Keratinocyte (primary cell): ENCODE measurements around the gene CRISP2.

Experiments used
- CTCF ChIP-seq, 3 experiments: IDR thresholded peaks in 1 of 3; conservative IDR thresholded peaks in 1 of 3; optimal IDR thresholded peaks in 1 of 3; 2 replicates in 2 of 3; 3 replicates in 1 of 3; pipeline versions ENCODE3 to v1.5.1; 2011; ENCODE audit warnings: low read length in 3 of 3, mild to moderate bottlenecking in 3 of 3, moderate library complexity in 2 of 3, control low read depth in 1 of 3, inconsistent platforms in 1 of 3; ENCODE audit not compliant: insufficient read depth in 2 of 3; ENCODE audit errors: extremely low read depth in 1 of 3
- EZH2 ChIP-seq: IDR thresholded peaks from one replicate; pipeline ENCODE4 v1.6.1; 2012; ENCODE audit warnings: inconsistent platforms, mild to moderate bottlenecking, low read length, moderate library complexity

GRCh38 chr6:49732781-49733180, 19.4 kb upstream of the CRISP2 start:
- TF ChIP-seq CTCF (optimal IDR thresholded peaks at IDR 0.05 in 1 of 3, IDR thresholded peaks at IDR 0.05 in 1 of 3, conservative IDR thresholded peaks at IDR 0.05 in 1 of 3; ENCODE audit: extremely low read depth in 1 of 3, insufficient read depth in 2 of 3, low read length in 3 of 3), result no peak
- TF ChIP-seq EZH2, result no peak
